ENCODE measurements around the gene UCN2. TPM values are rescaled to one million over a fixed set of nuclear protein-coding genes. Genes with fewer than 3 reads are reported as not detected.
A peak's percentile ranks its signal among the peaks of the same experiment; 100 is the strongest.

Gene UCN2
- not detected for total RNA-seq

GRCh38 chr3:48563382-48563918 is at the start of gene UCN2:
UCN2 (minus strand) TSS chr3:48563781; CDS start chr3:48563124, 657 bp downstream.
- DNase-seq, result no peak

DNA sequence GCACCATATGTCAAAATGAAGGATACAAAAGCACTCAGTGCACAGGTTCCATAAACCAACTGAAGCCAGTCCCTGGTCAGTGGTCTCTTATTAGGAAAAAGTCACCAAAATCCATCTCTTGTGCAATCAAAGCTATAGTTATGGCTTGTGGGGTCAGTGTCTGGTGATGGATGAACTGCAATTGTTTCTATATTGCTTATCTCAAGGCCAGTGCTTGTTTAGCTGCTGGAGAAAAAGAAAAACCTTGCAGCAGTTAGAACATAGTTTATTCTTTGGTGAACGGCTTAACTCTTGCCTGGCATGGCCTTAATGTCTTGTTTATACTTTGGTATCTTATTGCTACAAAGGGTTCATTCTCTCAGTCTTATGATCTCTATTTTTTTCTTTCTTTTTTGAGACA is 48.7 kb upstream of the UCN2 start:
- no peak for DNase-seq

DNA sequence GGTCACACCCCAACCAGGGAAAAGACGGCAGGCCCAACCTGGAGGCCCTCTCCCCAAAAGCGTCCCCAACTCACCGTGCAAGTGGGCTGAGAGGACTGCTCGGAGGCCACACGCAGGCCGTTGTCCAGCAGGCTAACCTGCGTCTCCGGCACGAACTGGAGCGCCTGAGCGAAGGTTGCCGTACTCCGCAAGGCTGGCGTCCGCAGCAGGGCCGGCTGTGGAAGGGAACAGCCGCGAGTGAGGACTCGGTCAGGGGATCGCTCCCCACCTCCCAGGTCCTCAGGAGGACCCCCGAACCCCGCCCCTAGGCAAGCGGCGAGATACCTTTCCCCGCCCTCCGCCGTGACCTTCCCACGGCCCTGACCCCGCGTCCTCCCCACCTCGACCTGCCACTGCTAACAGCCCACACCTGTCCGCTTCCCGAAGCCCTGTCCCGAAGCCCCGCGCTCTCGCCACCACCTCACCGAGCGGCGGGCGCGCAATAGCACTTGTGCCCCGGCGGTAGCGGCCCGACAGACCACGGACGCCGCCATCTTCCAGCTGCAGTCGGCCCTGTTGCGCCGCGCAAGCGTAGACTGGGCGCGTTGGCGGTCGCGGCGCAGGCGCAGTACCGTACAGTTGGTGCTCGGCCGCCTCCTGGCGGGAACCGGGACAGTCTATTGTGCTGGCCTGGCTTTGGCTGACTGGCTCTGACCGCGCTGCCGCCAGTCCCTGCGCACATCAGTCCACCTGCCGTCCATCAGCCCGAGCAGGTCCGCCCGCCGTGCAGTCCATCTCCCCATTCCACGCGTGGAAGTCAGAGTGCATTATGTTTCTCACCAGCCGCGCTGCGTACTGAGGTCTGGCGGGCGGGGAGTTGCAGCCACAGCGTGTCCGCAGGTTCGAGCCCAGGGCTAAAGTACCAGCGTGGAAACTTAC is 45.8 kb upstream of the UCN2 start, which contains the start of gene UQCRC1:
Gene UQCRC1, minus strand, starts transcription at position 559 of the 918 bp plus-strand sequence. Its CDS starts 26 bp downstream, at position 533.
- peak; percentile 83 for DNase-seq

DNA sequence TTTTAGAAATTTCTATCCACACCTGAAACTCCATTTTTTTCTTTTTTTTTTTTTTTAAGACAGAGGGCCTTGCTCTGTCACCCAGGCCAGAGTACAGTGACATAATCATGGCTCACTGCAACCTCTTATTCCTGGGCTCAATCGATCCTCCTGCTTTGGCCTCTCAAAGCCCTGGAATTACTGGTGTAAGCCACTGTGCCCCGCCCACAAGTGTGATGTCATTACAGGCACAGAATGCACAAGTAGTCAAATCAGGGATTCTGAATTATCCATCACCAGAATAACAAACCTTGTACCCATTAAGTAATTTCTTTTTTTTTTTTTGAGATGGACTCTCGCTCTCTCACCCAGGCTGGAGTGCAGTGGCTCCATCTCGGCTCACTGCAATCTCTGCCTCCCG is 43.9 kb upstream of the UCN2 start:
- DNase-seq, result no peak

DNA sequence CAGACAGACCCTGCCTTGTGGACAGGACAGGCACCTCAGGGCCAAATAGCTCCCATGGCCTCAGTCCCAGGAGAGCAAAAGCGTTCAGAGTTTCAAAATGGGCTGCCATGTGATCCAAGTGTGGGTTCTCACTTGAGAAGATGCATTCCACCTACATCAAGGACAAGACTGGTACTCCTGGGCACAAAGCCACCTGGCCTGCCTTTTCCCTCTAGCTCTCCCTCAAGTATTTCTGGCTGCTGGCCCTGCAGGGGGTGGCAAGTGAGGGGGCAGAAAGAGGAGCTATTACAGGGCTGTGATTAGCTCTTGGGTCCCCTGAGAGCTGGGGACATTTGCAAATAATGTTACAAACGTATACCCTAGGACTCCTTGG is 38.0 kb upstream of the UCN2 start:
- DNase-seq, result peak; percentile 28

DNA sequence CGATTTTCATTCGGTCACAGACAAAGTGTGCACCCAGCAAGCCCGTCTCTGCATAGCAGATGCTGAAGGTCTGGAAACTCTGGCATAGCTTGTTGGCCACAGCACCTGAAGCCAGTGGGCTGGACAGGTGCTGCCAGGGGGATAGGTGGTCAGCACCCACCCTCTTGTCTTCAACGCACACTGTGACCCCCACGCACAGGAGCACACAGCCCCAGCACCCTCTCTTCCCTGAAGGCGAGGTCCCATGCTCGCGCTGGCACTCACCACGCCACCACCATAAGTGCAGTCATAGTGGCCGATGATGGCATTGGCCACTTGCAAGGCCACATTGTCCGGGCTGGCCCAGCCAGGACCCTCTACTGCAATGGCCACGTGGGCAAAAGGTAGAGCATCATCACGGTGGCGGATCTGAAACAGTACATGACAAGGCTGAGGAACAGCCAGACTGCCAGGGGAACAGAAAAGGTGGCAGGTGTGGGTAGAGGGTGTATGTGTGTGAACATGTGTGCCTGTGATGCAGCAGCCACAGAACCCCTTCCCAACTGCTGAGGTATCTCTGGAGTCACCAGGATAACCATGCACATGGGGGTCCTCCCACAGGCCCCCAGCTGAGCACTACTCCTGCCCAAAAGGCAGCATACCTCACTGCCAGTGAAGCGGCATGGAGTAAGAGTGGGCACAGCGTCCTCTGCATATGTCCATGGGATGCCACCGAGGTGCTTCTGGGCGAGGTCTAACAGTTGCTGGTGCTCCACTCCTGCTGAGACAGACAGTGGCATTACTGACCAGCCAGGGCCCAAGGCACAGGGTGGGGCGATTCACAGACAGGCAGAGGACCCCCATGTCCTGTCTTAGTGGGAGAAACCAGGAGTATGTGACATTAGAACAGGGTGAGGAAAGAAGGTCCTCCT is 37.4 kb upstream of the UCN2 start:
- DNase-seq, result no peak

- no peak for DNase-seq
These were observed 36.1 kb upstream of the UCN2 start for GRCh38 chr3:48599509-48600285.

GRCh38 chr3:48599077-48599501 is 35.5 kb upstream of the UCN2 start:
- no peak for DNase-seq

- DNase-seq, result no peak
These were observed 34.9 kb upstream of the UCN2 start for GRCh38 chr3:48598323-48599076.

DNA sequence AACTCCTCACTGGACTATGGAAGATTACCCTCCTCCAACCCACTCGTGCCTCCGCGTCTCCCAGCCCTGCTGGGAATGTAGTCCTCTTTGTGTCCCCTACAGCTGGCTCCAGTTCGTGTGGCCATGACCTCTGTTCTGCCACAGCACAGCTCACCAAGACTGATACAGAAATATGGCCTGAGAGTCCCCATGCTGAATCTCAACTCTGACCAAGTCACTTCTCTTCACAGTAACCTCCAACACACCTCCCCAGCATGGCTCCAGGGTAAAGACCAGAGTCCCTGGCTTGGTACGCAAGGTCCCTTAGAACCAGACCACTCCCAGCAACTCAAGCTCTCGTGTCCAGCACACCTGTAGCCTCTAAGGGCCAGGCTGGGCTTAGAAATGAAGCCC is 33.8 kb upstream of the UCN2 start:
- DNase-seq, result no peak

- DNase-seq, result no peak
These were observed 33.3 kb upstream of the UCN2 start for GRCh38 chr3:48596676-48597407.

- no peak for DNase-seq
These were observed 32.6 kb upstream of the UCN2 start for GRCh38 chr3:48596157-48596556.

DNA sequence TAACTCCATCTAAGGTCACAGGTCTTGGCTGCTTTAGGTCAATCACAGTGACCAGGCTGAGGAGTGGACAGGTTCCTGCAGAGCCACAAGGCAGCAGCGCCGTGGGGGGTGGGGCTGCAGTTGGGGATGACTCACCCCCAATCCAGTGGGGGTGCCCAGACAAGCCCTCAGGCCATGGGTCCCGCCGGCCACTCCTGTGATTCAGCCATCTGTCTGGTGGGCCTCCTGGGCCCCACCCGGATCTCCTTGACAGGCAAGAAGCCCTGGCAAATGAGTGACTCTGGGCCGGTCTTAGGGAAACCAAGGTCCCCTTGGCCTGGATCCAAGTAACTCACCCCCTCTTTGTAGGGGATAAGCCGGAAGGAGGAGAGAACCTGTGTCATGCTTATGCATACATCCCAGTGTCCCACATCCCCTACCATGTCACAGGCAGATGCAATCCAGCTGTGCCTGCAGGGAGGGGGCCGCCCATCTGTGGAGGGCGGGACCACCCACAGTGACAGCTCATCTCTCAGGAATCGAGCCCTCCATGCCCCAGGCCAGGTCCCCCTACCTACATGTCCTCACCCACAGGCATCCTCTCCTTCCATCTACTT is 32.0 kb upstream of the UCN2 start:
- no peak for DNase-seq

GRCh38 chr3:48595075-48595525 is 31.5 kb upstream of the UCN2 start, which contains the start of gene COL7A1:
COL7A1 (minus strand) TSS chr3:48595329; CDS start chr3:48595159, 170 bp downstream.
- DNase-seq, result no peak

DNA sequence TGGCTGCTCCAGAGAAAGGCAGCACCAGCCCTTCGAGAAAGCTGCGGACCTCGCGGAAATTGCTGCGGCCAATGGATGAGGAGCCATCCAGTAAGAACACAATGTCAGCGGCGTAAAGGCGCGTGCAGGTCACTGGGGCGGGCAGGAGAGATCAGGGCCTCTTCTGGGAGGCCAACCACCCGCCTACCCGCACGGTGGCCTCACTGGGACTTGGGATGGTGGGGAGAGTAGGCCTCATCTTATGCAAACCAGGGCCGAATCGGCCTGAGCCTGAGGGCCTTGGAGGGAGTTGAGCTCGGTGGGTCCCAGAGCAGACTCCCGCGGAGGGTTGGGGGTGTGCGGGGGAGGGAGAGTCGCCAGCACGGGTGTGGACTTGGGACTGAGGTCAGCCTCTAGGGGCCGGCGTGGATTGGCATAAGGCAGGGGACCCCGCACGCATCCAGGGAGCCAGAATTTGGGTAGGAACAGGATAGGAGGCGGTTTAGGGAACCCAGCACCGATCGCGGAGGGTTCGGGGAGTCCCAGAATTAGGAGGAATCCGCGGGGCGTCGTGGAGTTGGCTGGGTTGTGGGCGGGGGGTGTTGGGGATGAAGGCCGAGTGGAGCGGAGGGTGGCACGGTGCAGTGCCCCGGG is 31.0 kb upstream of the UCN2 start:
- DNase-seq, result no peak

DNA sequence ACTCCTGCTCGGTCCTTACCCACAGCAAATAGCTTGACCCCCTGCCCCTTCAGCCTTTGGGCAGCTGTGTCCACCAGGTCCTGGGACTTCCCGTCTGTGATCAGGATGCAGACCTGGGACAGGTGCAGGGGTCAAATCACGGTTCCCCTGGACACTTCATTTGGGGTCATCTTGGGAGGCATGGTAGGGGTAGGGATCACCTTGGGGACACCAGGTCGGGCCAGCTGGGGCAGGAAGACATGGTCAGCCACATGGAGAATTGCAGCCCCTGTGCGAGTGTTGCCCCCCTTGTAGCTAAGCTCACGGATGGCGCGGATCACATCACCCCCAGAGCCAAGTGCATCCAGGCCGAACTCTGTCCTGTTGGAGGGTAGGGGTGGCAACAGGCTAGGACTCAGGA is 29.8 kb upstream of the UCN2 start:
- DNase-seq, result no peak

DNA sequence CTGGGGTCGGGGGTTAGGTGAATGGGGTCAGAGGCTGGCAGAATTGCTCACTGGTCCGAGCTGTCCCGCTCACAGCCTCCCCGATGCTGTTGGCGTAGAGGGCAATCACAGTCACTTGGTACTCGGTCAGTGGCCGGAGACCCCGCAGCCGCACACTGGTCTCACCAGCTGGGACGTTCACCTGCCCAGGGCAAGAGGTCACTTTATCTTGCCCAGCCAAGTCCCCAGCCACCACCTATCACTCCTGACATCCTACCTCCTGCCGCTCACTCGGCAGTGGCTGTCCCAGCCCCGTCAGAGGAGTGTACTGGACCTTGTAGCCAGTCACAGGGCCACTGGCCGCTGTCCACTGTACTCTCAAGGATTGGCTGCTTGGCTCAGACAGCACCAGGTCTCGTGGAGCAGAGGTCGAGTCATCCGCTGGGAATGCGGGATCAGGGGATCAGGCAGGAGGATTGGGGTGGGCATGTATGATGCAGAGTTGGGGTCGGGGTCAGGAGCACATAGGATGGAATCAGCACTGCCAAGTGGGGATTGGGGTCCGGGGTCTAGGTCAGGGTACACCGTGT is 29.0 kb upstream of the UCN2 start:
- DNase-seq, result no peak

GRCh38 chr3:48591886-48592518 is 28.4 kb upstream of the UCN2 start:
- no peak for DNase-seq
